Measurements from ENCODE around the gene ZNF565. TPM values are rescaled to one million over a fixed set of nuclear protein-coding genes. Genes with fewer than 3 reads are reported as not detected.

ZNF565 gene
- total and polyA plus RNA-seq, 2 of the 13 experiments (the other 11 are each of a cell fraction or from before 2014, with no cell fraction given): 1.8 to 5.2 TPM

DNA sequence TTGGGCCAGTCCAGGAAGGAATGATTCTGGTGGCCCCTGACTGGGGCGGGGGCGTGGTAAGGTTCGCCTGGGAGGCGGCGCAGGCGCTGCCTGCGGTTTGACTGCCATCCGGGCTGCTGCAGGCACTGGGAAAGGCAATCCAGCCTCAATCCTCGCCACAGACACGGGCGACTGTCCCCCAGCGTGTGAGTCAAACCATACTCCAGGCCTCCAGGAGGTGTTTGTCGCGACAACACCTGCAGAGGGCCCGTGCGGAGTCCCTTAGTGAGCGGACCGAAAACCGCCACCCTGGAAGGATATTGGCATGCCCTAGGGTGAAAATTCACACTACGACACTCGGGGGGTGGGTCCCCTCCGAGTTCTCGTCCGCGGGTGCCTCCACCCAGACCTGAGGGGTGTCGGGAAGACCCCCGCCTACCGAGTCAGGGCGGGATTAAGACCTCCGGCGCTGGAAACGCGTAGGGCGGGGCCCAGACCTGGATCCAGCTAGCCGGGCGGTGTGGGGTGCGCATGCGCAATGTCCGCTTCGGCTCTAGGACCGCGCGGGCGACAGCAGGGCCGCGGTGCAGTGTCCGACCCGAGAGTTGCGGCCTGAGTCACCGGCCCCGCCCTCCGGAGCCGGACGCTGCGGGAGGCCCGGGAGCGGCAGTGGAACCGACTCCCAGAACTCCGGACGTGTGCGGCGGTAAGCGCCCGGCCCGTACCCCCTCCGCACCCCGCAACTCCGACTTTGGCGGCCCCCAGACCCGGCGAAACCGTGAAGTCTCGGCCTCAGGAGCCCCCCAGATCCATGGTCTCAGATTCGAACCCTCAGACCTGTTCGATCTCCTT is 74.8 kb downstream of the ZNF565 start, which contains the start of gene CAPNS1 (continued):
- TF ChIP-seq, protein P1, sequence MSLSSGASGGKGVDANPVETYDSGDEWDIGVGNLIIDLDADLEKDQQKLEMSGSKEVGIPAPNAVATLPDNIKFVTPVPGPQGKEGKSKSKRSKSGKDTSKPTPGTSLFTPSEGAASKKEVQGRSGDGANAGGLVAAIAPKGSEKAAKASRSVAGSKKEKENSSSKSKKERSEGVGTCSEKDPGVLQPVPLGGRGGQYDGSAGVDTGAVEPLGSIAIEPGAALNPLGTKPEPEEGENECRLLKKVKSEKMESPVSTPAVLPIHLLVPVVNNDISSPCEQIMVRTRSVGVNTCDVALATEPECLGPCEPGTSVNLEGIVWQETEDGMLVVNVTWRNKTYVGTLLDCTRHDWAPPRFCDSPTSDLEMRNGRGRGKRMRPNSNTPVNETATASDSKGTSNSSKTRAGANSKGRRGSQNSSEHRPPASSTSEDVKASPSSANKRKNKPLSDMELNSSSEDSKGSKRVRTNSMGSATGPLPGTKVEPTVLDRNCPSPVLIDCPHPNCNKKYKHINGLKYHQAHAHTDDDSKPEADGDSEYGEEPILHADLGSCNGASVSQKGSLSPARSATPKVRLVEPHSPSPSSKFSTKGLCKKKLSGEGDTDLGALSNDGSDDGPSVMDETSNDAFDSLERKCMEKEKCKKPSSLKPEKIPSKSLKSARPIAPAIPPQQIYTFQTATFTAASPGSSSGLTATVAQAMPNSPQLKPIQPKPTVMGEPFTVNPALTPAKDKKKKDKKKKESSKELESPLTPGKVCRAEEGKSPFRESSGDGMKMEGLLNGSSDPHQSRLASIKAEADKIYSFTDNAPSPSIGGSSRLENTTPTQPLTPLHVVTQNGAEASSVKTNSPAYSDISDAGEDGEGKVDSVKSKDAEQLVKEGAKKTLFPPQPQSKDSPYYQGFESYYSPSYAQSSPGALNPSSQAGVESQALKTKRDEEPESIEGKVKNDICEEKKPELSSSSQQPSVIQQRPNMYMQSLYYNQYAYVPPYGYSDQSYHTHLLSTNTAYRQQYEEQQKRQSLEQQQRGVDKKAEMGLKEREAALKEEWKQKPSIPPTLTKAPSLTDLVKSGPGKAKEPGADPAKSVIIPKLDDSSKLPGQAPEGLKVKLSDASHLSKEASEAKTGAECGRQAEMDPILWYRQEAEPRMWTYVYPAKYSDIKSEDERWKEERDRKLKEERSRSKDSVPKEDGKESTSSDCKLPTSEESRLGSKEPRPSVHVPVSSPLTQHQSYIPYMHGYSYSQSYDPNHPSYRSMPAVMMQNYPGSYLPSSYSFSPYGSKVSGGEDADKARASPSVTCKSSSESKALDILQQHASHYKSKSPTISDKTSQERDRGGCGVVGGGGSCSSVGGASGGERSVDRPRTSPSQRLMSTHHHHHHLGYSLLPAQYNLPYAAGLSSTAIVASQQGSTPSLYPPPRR (CRISPR knock-in tag; IDR thresholded peaks at IDR 0.05; ENCODE audit: borderline replicate concordance): 0 out of 2 replicates have a peak, but pooled peaks have one; percentile 49
- TF ChIP-seq ZNF234 (CRISPR knock-in tag; conservative IDR thresholded peaks at IDR 0.05) (no peak), TCF12 (IDR thresholded peaks at IDR 0.05) (no peak), TCF12 (CRISPR knock-in tag; IDR thresholded peaks at IDR 0.05) (peak; percentile 19; the same call in 1 of the 2 replicates), RAD21 (CRISPR knock-in tag; IDR thresholded peaks at IDR 0.05) (peak; percentile 43; the same call in 1 of the 2 replicates), NFE2L2 (IDR thresholded peaks at IDR 0.05; ENCODE audit: low read length) (no peak), CHCHD3 (CRISPR knock-in tag; IDR thresholded peaks at IDR 0.05) (no peak), SNAI1 (CRISPR knock-in tag; IDR thresholded peaks at IDR 0.05; ENCODE audit: borderline replicate concordance) (no peak), ZNF674 (CRISPR knock-in tag; IDR thresholded peaks at IDR 0.05; ENCODE audit: low read depth) (no peak), HOXD1 (CRISPR knock-in tag; IDR thresholded peaks at IDR 0.05) (peak; percentile 68; the same call in 1 of the 2 replicates), ZFP90 (CRISPR knock-in tag; IDR thresholded peaks at IDR 0.05; ENCODE audit: borderline replicate concordance) (peak; percentile 59; the same call in 1 of the 2 replicates), HNRNPL (IDR thresholded peaks at IDR 0.05; ENCODE audit: low read depth, low read length) (no peak), MTA1 (CRISPR knock-in tag; IDR thresholded peaks at IDR 0.05; ENCODE audit: borderline replicate concordance) (no peak), CSRNP2 (CRISPR knock-in tag; conservative IDR thresholded peaks at IDR 0.05; ENCODE audit: low read depth) (no peak), ZNF274 (CRISPR knock-in tag; IDR thresholded peaks at IDR 0.05) (peak; percentile 47; the same call in 1 of the 2 replicates), ZNF629 (CRISPR knock-in tag; conservative IDR thresholded peaks at IDR 0.05) (0 out of 2 replicates have a peak, but pooled peaks have one; percentile 8), XBP1 (CRISPR knock-in tag; IDR thresholded peaks at IDR 0.05) (no peak), HCFC1 (IDR thresholded peaks at IDR 0.05; ENCODE audit: low read depth, low read length) (peak; percentile 47; the same call in 1 of the 2 replicates)
- TF ChIP-seq, protein P2, sequence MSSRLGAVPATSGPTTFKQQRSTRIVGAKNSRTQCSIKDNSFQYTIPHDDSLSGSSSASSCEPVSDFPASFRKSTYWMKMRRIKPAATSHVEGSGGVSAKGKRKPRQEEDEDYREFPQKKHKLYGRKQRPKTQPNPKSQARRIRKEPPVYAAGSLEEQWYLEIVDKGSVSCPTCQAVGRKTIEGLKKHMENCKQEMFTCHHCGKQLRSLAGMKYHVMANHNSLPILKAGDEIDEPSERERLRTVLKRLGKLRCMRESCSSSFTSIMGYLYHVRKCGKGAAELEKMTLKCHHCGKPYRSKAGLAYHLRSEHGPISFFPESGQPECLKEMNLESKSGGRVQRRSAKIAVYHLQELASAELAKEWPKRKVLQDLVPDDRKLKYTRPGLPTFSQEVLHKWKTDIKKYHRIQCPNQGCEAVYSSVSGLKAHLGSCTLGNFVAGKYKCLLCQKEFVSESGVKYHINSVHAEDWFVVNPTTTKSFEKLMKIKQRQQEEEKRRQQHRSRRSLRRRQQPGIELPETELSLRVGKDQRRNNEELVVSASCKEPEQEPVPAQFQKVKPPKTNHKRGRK (CRISPR knock-in tag; IDR thresholded peaks at IDR 0.05): no peak
- TF ChIP-seq, protein P3, sequence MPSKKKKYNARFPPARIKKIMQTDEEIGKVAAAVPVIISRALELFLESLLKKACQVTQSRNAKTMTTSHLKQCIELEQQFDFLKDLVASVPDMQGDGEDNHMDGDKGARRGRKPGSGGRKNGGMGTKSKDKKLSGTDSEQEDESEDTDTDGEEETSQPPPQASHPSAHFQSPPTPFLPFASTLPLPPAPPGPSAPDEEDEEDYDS (CRISPR knock-in tag; IDR thresholded peaks at IDR 0.05): peak; percentile 73
- TF ChIP-seq, protein P4, sequence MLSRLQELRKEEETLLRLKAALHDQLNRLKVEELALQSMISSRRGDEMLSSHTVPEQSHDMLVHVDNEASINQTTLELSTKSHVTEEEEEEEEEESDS (CRISPR knock-in tag; IDR thresholded peaks at IDR 0.05; ENCODE audit: borderline replicate concordance): peak; percentile 62; the same call in 1 of the 2 replicates

All from HepG2 (cell line).